Liver (tissue), 3 donors: ENCODE results near the gene SLX9.

Source experiments
- ATF3 ChIP-seq: IDR thresholded peaks from 2 replicates; pipeline ENCODE4 v1.6.1; 2016; ENCODE audit warnings: antibody characterized with exemption
- CTCF ChIP-seq: fragments of 150-350 bp; IDR thresholded peaks from 2 replicates; pipeline ENCODE4 v1.5.1; 2017; ENCODE audit warnings: improper control_type of control experiment, low read depth, low read length; ENCODE audit not compliant: missing input control
- EGR1 ChIP-seq, 2 donors: IDR thresholded peaks; 2 replicates each; pipeline ENCODE4 v1.6.1; 2016 to 2018; ENCODE audit warnings: antibody characterized with exemption in 2 of 2, low read depth in 2 of 2
- GABPA ChIP-seq, 2 donors: IDR thresholded peaks in 1 of 2; conservative IDR thresholded peaks in 1 of 2; 2 replicates each; pipeline ENCODE4 v1.6.1; 2016; ENCODE audit warnings: antibody characterized with exemption in 2 of 2, mild to moderate bottlenecking in 1 of 2, moderate library complexity in 1 of 2
- HNF4A ChIP-seq, 2 donors: conservative IDR thresholded peaks; 2 replicates each; pipeline ENCODE4 v1.6.1; 2016; ENCODE audit warnings: antibody characterized with exemption in 2 of 2, mild to moderate bottlenecking in 2 of 2
- HNF4G ChIP-seq: IDR thresholded peaks from 2 replicates; pipeline ENCODE4 v1.6.1; 2016; ENCODE audit warnings: antibody characterized with exemption
- JUND ChIP-seq, 2 donors: IDR thresholded peaks; 2 replicates each; pipeline ENCODE4 v1.6.1; 2016; ENCODE audit warnings: antibody characterized with exemption in 2 of 2
- RAD21 ChIP-seq, 2 donors: IDR thresholded peaks; 2 replicates each; pipeline ENCODE4 v1.6.1; 2016; ENCODE audit warnings: antibody characterized with exemption in 2 of 2, mild to moderate bottlenecking in 2 of 2
- REST ChIP-seq: IDR thresholded peaks from 2 replicates; pipeline ENCODE4 v1.6.1; 2016; ENCODE audit warnings: antibody characterized with exemption, mild to moderate bottlenecking
- TAF1 ChIP-seq: conservative IDR thresholded peaks from 2 replicates; pipeline ENCODE4 v1.6.1; 2016; ENCODE audit warnings: antibody characterized with exemption, mild to moderate bottlenecking
- YY1 ChIP-seq: IDR thresholded peaks from 2 replicates; pipeline ENCODE4 v1.6.1; 2016; ENCODE audit warnings: antibody characterized with exemption, mild to moderate bottlenecking
- ZBTB33 ChIP-seq: IDR thresholded peaks from 2 replicates; pipeline ENCODE4 v1.6.1; 2016; ENCODE audit warnings: antibody characterized with exemption
- donor health status: healthy.
- donor health status: healthy.

- TF ChIP-seq JUND (IDR thresholded peaks at IDR 0.05) (no peak), RAD21 (IDR thresholded peaks at IDR 0.05) (no peak), ATF3 (no peak), HNF4A (conservative IDR thresholded peaks at IDR 0.05) (no peak), CTCF (no peak), ZBTB33 (no peak), HNF4G (no peak), EGR1 (IDR thresholded peaks at IDR 0.05; ENCODE audit: low read depth in 2 of 2) (no peak), REST (no peak), TAF1 (no peak), GABPA (IDR thresholded peaks at IDR 0.05 in 1 of 2, conservative IDR thresholded peaks at IDR 0.05 in 1 of 2) (no peak), YY1 (no peak)
Measured at GRCh38 chr21:44971672-44971995, 31.8 kb downstream of the SLX9 start.
